Body of pancreas (tissue), 4 donors: ENCODE data around the gene ABHD4. TPM values are rescaled to one million over a fixed set of nuclear protein-coding genes. Genes with fewer than 3 reads are reported as not detected.
A peak's percentile ranks its signal among the peaks of the same experiment; 100 is the strongest.

Source experiments
- ATAC-seq: fragments of 150-250 bp; one replicate; pipeline ENCODE4 v1.9.1; 2016
- DNase-seq, 4 donors: peaks; one replicate each; pipeline ENCODE4 v3.0.0-alpha.2; 2019
- H3K27ac ChIP-seq, 4 donors: fragments of 200-600 bp; sonication (generic); 1 replicate in 3 of 4; 2 replicates in 1 of 4; pipeline versions ENCODE4 v1.5.1 to v1.6.1; 2016 to 2019; ENCODE audit warnings: mild to moderate bottlenecking in 1 of 4, mixed read lengths in 1 of 4, moderate library complexity in 1 of 4
- H3K27me3 ChIP-seq, 2 donors: fragments of 200-600 bp; sonication (generic); one replicate each; pipeline ENCODE4 v1.6.0; 2016; ENCODE audit warnings: mild to moderate bottlenecking in 1 of 2
- H3K36me3 ChIP-seq, 2 donors: fragments of 200-600 bp; sonication (generic); replicated peaks in 1 of 2; 2 replicates each; pipeline ENCODE4 v1.5.1; 2016; ENCODE audit warnings: low read depth in 2 of 2; ENCODE audit not compliant: insufficient read depth in 1 of 2
- H3K4me1 ChIP-seq: fragments of 200-600 bp; sonication (generic); one replicate; pipeline ENCODE4 v1.6.0; 2016
- H3K4me3 ChIP-seq, 2 donors: fragments of 200-600 bp; sonication (generic); 1 replicate in 1 of 2; 2 replicates in 1 of 2; pipeline ENCODE4 v1.5.1; 2016 to 2019
- H3K9me3 ChIP-seq, 3 donors: fragments of 200-600 bp; sonication (generic); 1 replicate in 2 of 3; 2 replicates in 1 of 3; pipeline ENCODE4 v1.5.1; 2016
- CTCF ChIP-seq, 7 experiments: fragments of 450-650 bp in 4 of 7; fragments of 200-600 bp in 3 of 7; sonication (generic) in 3 of 7; IDR thresholded peaks; one replicate each; pipeline ENCODE4 v1.5.1; 2016 to 2019; ENCODE audit warnings: antibody characterized with exemption in 7 of 7
- POLR2A ChIP-seq, 3 donors: fragments of 450-650 bp; IDR thresholded peaks; one replicate each; pipeline ENCODE4 v1.6.1; 2016; ENCODE audit warnings: antibody characterized with exemption in 3 of 3, mild to moderate bottlenecking in 2 of 3
- WGBS, 2 donors: methylation state at CpG; one replicate each; pipeline ENCODE4 v1.1.5; 2017; 5-methylcytosine and 5-hydroxymethylcytosine counted together
- intact Hi-C: fragments of 100-400 bp; cut with DNase I; formaldehyde crosslinking; loops from one replicate; pipeline ENCODE4 v1.15.1; 2023
- total RNA-seq, 2 donors: library from RNA; depleted of rRNA; stranded (reverse); fragments of >200 nt; gene quantifications; one replicate each; pipeline ENCODE4 v1.1.0, GENCODE V29; 2016

Gene ABHD4
- total RNA-seq, 2 donors from 2014 or later: 11.9 to 28.3 TPM

- intact Hi-C loops: no loop called here
- peak in 6 of 7 experiments; percentile 5 to 56 (median 35) for TF ChIP-seq CTCF (IDR thresholded peaks at IDR 0.05)
- no peak for TF ChIP-seq POLR2A (IDR thresholded peaks at IDR 0.05)
- 67 to 69% methylated on average over 1 of the region's 1 CpG for WGBS, 2 donors
- no peaks in the 10 kb centered on the region for H3K4me1 ChIP-seq
- no peak for ATAC-seq
- H3K36me3 ChIP-seq: no peaks in the 10 kb centered on the region
- no peak overlapping the region for H3K4me3 ChIP-seq
- no peaks in the 10 kb centered on the region for H3K9me3 ChIP-seq
- peak in 1 of 4 donors; percentile 10 for DNase-seq
- H3K27me3 ChIP-seq: no peaks in the 10 kb centered on the region
- no peak overlapping the region for H3K27ac ChIP-seq
Measured at GRCh38 chr14:22657861-22658260, 59.8 kb downstream of the ABHD4 start.

GRCh38 chr14:22658946-22659345, 60.8 kb downstream of the ABHD4 start:
- H3K36me3 ChIP-seq: no peaks in the 10 kb centered on the region
- 41 to 42% methylated on average over 1 of the region's 1 CpG for WGBS, 2 donors
- no peaks in the 10 kb centered on the region for H3K9me3 ChIP-seq
- H3K4me1 ChIP-seq: no peaks in the 10 kb centered on the region
- H3K4me3 ChIP-seq: no peak overlapping the region
- no peaks in the 10 kb centered on the region for H3K27me3 ChIP-seq
- no peak for ATAC-seq
- no peak for TF ChIP-seq CTCF (IDR thresholded peaks at IDR 0.05)
- no peak for TF ChIP-seq POLR2A (IDR thresholded peaks at IDR 0.05)
- no peak overlapping the region for H3K27ac ChIP-seq
- no peak for DNase-seq
- intact Hi-C loops: no loop called here

GRCh38 chr14:22660654-22661053, 62.6 kb downstream of the ABHD4 start:
- no peak overlapping the region for H3K27ac ChIP-seq
- H3K27me3 ChIP-seq: no peaks in the 10 kb centered on the region
- DNase-seq: no peak
- H3K9me3 ChIP-seq: no peaks in the 10 kb centered on the region
- ATAC-seq: no peak
- TF ChIP-seq POLR2A (IDR thresholded peaks at IDR 0.05) (no peak), CTCF (IDR thresholded peaks at IDR 0.05) (no peak)
- no peaks in the 10 kb centered on the region for H3K36me3 ChIP-seq
- no peak overlapping the region for H3K4me3 ChIP-seq
- intact Hi-C loops: no loop called here
- WGBS, 2 donors: 87 to 89% methylated on average over 4 of the region's 4 CpGs
- H3K4me1 ChIP-seq: no peaks in the 10 kb centered on the region

Other genes starting within 250 kb of the ABHD4 start
- gene DAD1, start 9.1 kb upstream of the ABHD4 start, total RNA-seq: 100 to 1,000 TPM in 1 of 2 donors, 10 to 100 TPM in 1; 91.3 to 104 TPM
- not detected for gene OR6J1, start 46.1 kb downstream of the ABHD4 start, total RNA-seq
- gene OXA1L, start 168.4 kb downstream of the ABHD4 start, total RNA-seq: 10 to 100 TPM; 73.2 to 83.5 TPM
- 10 to 100 TPM in 1 of 2 donors, 1 to 10 TPM in 1; 6.9 to 16.6 TPM for gene SLC7A7, start 217.1 kb downstream of the ABHD4 start, total RNA-seq
- 10 to 100 TPM; 29.3 to 45.1 TPM for gene MRPL52, start 231.6 kb downstream of the ABHD4 start, total RNA-seq
- gene MMP14, start 238.3 kb downstream of the ABHD4 start, total RNA-seq: 10 to 100 TPM; 55.3 to 65.3 TPM